NCI-H446 treated with DMSO at 0.1 percent for 48 hours (cell line): ENCODE data around the gene URB1.
A peak's percentile ranks its signal among the peaks of the same experiment; 100 is the strongest.
"Not testable (repeated sequence)": the region's sequence is repeated elsewhere in the genome, so short reads cannot be mapped to it uniquely, and the experiment has no call there.

Source experiments
- DNase-seq: peaks from one replicate; lab custom pipeline; 2025; lab: John Stamatoyannopoulos, UW

URB1 gene

DNA sequence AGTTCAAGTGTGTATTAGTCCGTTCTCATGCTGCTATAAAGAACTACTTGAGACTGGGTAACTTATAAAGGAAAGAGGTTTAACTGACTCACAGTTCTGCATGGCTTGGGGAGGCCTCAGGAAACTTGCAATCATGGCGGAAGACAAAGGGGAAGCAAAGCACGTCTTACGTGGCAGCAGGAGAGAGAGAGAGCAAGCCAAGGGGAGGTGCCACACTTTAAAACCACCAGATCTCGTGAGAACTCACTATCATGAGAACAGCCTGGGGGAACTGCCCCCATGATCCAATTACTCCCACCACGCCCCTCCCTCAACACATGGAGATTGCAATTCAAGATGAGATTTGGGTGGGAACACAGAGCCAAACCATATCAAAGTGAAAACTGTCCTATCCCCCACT, 109.8 kb downstream of the URB1 start:
- no peak for DNase-seq

DNA sequence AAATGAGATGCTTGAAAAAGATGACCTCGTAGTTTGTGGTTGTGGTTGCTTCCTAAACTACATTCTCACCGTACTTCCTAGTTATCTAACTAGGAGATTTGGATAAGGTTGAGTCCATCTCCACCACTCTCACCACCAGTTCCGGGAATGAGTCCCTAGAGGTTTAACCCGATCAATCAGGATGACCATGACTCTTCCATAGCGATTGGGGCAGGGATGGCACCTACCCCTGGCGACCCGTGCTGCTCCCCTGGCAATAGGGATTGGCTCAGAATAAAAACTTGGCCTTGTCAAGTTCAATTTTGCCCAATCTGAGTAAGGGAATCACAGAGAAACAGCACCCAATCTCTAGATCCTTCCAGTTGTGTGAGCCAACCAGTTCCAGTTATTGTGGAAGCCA, 111.3 kb downstream of the URB1 start:
- DNase-seq = no peak

DNA sequence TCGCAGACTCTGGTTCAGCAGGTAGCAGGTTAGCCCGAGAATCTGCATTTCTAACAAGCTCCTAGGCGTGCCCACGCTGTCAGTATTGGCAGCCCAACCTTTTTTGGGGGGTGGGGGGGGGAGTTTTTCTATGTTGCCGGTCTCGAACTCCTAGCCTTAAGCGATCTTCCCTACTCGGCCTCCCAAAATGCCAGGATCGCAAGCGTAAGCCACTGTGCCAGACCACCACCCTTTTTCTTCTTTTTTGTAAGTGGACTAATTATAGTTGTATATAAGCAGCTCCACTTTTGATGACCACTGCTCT, 113.5 kb downstream of the URB1 start:
- DNase-seq = no peak

DNA sequence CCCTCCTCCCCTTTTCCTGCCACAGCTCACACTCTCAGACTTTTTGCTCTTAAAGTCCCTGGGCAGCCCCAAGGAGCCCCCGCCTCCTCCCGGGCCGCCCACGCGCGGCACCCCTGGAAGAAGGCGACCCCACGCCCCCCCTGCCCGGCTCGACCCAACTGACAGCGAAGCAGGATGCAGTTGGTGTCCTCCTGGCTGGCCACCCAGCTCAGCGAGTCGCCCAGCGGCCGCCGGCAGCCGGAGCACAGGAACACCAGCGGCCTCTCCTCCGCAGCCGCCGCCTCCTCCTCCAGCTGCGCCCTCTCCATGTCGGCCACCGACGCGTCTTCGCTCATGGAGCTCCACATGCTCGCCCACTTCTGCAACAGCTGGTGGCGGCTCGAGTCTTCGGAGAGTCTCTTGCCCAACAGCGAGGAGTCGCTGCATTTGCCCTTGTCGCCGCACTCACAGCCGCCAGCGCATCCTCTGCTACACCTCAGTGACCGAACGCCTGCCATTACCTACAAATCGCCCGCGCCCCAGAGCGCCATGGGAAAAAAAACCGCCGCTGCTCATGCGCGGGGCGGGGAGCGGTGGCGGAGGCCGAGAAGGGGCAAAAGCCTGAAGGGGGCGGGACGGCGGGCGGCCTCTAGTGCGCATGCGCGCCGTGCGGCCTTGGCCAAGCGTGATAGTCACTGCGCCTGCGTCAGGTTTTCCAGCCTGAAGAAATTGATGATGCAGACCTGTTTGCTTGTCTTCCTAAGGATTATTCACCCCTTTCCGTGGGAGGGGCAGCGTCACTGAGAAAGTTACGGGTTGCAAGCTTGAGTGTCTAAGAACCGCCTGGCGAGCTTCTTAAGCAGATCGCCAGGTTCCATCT, 114.1 kb downstream of the URB1 start, which contains the start of gene MIS18A:
MIS18A (minus strand) TSS at position 532 of the 859 bp plus-strand sequence; CDS start at position 497, 35 bp downstream.
- peak; percentile 89 for DNase-seq

DNA sequence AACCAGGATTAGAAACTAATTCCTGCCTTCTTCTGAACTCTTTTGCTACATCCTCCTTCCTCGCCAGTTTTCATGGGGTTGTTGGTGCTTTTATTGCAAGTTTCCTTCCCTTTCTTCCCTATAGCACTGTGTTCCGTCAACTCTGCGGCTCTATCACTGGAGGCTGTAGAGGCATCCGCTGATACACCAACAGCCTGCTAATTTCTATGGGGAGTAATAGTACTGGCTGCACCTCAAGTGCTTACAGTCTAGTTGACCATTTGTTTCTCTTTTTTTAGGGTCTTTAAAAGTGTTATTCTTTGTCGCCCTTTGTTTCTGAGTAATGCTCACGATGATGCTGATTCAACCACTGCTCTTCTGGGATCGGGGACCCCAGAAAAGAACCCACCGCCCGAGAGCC, 114.7 kb downstream of the URB1 start:
- DNase-seq = no peak

GRCh38 chr21:32276671-32277070, 116.1 kb downstream of the URB1 start:
- DNase-seq = no peak

- DNase-seq = no peak
Observed at GRCh38 chr21:32270748-32271147, 122.1 kb downstream of the URB1 start.

GRCh38 chr21:32265321-32265720, 127.5 kb downstream of the URB1 start:
- not testable (repeated sequence) for DNase-seq

DNA sequence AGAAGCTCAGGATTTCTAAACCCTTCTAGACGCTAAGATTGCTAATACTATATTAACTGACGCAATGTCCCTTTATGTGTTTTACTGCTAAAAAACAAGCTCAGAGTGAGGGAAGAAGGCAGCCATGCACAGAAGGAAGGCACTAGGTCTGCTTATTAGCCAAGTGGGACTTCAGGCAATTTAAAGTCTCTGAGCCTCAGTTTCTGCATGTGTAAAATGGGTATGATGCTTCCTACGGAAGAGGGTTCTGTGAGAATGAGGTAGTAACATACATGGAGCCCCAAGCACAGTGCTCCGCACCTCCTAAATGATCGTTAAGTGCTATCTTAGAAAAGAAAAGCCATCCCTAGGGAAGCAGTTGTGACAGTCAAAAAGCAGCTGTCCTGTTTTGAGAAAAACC, 130.9 kb downstream of the URB1 start:
- no peak for DNase-seq
